ENCODE measurements around the gene PLXDC2. TPM values are rescaled to one million over a fixed set of nuclear protein-coding genes. Genes with fewer than 3 reads are reported as not detected.

Gene PLXDC2
- total RNA-seq, 1 donor from 2014 or later: 94.1 TPM

DNA sequence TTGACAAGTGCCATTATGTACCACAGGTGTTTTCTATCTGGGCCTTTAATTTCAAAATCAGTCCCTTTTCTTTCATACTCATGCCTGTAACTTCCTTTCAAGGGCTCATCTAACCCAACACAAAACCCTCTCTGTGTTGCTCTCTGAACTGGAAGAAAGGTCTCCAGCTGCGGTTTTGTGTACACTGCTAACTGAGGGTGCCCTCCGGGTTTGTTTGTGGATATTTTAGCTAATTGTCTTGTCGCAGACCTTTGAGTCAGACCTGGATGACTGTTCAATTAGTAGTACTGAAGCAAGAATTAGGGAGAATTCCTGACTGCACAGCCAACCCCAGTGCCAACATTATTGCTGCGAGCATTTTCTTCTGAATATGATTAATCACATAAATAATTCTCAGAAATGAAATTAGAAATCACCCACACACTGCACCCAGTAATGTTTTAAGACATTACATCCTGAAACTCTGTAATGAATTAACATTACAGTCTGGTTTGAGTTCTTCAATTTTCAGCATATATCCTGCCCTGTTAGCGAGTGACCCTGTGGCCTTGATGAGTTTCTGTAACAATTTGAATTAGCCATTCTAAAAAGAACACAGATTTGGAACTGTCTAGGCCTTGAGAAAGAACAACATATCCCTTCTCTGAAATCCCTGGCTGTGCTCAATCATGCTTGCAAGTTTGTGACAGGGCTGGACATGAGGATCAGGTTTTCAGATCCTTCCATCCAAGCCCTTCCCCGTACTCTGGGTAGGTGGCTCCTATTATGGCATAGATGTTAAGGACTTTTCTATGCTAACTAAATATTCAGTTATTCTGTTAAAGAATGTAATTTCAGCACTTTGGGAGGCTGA is 460.1 kb downstream of the PLXDC2 start:
- TF ChIP-seq, protein P1, sequence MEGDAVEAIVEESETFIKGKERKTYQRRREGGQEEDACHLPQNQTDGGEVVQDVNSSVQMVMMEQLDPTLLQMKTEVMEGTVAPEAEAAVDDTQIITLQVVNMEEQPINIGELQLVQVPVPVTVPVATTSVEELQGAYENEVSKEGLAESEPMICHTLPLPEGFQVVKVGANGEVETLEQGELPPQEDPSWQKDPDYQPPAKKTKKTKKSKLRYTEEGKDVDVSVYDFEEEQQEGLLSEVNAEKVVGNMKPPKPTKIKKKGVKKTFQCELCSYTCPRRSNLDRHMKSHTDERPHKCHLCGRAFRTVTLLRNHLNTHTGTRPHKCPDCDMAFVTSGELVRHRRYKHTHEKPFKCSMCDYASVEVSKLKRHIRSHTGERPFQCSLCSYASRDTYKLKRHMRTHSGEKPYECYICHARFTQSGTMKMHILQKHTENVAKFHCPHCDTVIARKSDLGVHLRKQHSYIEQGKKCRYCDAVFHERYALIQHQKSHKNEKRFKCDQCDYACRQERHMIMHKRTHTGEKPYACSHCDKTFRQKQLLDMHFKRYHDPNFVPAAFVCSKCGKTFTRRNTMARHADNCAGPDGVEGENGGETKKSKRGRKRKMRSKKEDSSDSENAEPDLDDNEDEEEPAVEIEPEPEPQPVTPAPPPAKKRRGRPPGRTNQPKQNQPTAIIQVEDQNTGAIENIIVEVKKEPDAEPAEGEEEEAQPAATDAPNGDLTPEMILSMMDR (IDR thresholded peaks at IDR 0.05): no peak
- Histone ChIP-seq H3K27ac (no peak overlapping the region), H3K4me3 (no peak overlapping the region)

DNA sequence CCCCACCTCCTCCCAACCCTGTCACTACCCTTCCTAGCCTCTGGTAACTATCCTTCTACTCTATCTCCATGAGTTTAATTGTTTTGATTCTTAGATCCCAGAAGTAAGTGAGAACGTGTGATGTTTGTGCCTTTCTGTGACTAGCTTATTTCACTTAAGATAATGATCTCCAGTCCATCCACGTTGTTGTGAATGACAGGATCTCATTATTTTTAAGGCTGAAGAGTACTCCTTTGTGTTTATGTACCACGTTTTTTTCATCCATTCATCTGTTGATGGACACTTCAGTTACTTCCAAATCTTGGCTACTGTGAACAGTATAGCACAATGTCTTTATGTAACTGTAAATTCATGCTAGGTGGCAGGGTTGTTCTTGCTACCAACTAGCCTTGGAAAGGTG is 461.6 kb downstream of the PLXDC2 start:
- no peak overlapping the region for H3K4me3 ChIP-seq
- H3K27ac ChIP-seq: no peak overlapping the region
- no peaks in the 10 kb centered on the region for H3K27me3 ChIP-seq
- TF ChIP-seq, protein P1 (IDR thresholded peaks at IDR 0.05): no peak
- DNase-seq (ENCODE audit: low spot score in 2 of 2): no peak
- H3K9me3 ChIP-seq: no peaks in the 10 kb centered on the region
- no peaks in the 10 kb centered on the region for H3K4me1 ChIP-seq
- intact Hi-C loops (cut with DNase I): no loop called here
- peaks cover 4 to 10% of the 10 kb centered on the region in 2 donors for H3K36me3 ChIP-seq

More for the DNA sequence above, 460.1 kb downstream of the PLXDC2 start:
- no peak for DNase-seq (ENCODE audit: low spot score in 2 of 2)
- Histone ChIP-seq H3K4me1 (no peaks in the 10 kb centered on the region), H3K36me3 (peaks cover 3 to 10% of the 10 kb centered on the region in 2 donors), H3K27me3 (no peaks in the 10 kb centered on the region), H3K9me3 (no peaks in the 10 kb centered on the region)
- intact Hi-C loops (cut with DNase I): no loop called here

GRCh38 chr10:20281579-20281978 is 465.3 kb downstream of the PLXDC2 start:
- no peak overlapping the region for H3K4me3 ChIP-seq
- TF ChIP-seq, protein P1 (IDR thresholded peaks at IDR 0.05): no peak
- intact Hi-C loops (cut with DNase I): no loop called here

DNA sequence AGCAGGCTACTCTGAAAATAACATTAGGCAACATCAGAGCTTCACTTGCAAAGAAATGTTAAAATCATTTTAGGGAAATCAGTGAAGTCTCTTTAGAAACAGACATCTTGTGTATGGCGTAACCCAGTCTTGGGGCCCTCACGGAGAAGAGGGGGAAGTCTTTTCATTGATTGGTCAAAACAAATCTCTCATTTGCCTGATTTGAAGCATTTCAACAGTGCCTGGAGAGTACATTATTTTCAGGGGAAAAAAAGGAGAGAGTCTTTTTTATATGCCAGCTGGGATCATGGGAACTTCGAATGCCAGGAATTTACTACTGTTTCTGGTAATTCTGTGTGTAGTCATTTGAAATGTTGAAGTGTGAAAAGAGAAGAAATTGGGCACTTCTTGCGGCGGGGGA is 471.4 kb downstream of the PLXDC2 start:
- Histone ChIP-seq H3K27ac (peak overlapping the region in 1 of 2 donors; percentile 29), H3K36me3 (no peaks in the 10 kb centered on the region), H3K4me1 (peaks cover 0 to 8% of the 10 kb centered on the region in 2 donors), H3K27me3 (no peaks in the 10 kb centered on the region), H3K4me3 (no peak overlapping the region), H3K9me3 (no peaks in the 10 kb centered on the region)
- intact Hi-C loops (cut with DNase I): no loop called here
- DNase-seq (ENCODE audit: low spot score in 2 of 2): no peak
- TF ChIP-seq, protein P1 (IDR thresholded peaks at IDR 0.05): no peak

More at GRCh38 chr10:20281579-20281978, 465.3 kb downstream of the PLXDC2 start:
- no peaks in the 10 kb centered on the region for H3K4me1 ChIP-seq
- no peak for DNase-seq (ENCODE audit: low spot score in 2 of 2)
- H3K36me3 ChIP-seq: peaks cover 4 to 10% of the 10 kb centered on the region in 2 donors
- no peaks in the 10 kb centered on the region for H3K9me3 ChIP-seq
- no peak overlapping the region for H3K27ac ChIP-seq
- no peaks in the 10 kb centered on the region for H3K27me3 ChIP-seq

GRCh38 chr10:20288060-20288459 is 471.8 kb downstream of the PLXDC2 start:
- intact Hi-C loops (cut with DNase I): no loop called here
- no peak for DNase-seq (ENCODE audit: low spot score in 2 of 2)
- TF ChIP-seq, protein P1 (IDR thresholded peaks at IDR 0.05): no peak
- Histone ChIP-seq H3K9me3 (no peaks in the 10 kb centered on the region), H3K36me3 (no peaks in the 10 kb centered on the region), H3K27me3 (no peaks in the 10 kb centered on the region), H3K4me1 (peaks cover 0 to 8% of the 10 kb centered on the region in 2 donors), H3K27ac (no peak overlapping the region), H3K4me3 (no peak overlapping the region)
